NCI-H1105 treated with DMSO at 0.1 percent for 48 hours (cell line): ENCODE measurements around the gene SRXN1.
A peak's percentile ranks its signal among the peaks of the same experiment; 100 is the strongest.

Experiments
- DNase-seq: peaks from one replicate; lab custom pipeline; 2025; lab: John Stamatoyannopoulos, UW

Gene SRXN1

DNA sequence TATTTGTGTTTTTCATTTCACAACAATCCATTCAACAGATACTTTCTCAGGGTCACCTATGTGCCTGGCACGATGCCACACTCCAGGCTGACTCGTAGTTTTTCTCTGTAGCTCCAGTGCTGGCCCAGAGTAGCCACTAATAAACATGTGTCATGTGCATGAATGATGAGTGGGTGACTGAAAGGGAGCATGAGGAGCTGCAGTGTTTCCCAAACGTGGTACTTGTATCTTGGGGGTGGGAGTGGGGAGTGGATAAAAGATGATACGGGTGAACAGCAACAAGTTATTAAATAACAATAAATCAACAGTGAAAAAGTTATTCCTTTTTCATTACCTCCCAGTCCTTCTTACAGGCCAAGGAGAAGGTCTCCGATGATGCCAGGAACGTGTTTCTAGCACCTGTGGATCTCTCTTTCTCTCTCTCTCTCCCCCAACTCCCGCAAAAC, 17.1 kb downstream of the SRXN1 start:
- DNase-seq: peak; percentile 5

DNA sequence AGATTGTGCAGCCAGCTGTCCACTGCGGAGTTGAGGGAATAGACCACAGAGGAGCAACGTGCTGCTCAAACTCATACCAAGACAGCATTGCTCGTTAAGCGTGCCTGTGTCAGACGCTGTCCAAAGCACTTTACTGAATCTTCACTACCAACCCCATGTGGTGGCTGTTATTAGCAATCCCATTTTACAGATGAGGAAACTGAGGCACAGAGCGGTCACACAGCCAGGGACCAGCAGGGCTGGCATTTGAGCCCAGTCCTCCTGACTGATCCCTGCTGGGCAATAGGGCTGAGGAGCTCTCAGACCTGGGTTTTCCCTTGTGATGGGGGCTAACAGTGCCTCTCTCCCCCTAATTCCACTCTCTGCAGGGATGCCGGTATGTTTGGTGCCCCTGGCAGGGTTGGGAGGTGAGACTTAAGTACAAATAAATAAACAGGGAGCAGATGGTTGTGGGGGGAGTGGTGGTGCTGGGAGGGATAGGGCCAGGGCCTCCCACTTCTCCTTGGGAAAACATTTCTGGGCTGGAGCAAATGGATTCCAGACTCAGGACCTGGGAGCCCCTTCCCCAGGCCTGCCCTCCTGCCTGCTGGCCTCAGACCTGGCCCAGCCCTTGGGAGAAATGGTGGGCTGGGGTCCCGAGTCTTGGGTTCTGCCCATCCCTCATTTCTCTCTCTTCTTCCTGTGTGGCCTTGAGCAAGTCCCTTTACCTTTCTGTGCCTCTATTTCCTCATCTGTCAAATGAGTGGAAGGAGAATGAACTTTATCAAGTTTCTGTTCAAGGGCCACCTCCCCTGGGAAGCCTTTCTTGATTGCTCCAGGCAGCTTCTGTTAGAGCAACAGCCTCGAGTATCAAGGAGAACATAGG, 17.7 kb downstream of the SRXN1 start:
- DNase-seq: no peak

DNA sequence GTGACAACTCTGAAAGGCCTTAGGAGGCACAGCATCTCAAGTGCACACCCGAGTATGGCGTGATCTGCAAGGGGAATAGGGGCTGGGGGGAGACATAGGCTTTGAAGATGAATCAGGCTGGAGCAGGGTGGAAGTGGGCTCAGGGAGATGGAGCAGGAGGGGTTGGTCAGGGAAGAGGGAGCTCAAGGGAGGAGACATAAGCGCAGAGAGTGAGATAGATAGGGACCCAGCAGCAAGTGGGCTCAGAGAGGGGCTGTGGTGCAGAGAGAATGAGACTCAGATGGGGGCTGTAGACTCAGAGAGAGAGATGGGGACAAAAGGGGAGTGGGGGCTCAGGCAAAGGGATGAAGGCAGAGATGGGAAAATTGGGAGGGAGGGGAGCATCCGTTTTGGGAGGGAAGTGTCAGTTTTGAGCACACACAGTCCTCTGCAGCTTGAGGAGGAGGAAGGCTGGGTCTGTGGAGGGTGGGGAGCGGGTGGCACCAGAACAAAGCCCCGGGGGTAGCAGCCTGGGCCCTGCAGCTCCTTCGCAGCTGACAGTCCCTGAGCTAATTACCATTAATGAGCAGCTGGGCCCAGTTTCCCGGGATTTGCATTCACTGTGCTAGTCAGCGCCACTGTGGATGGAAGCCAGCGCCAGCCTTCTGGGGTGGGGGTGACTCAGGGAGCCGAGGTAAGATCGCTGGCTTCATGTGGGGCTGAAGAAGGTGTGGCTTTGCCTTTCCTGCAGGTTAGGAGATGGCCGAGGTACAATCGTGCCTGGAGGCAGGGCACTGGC, 18.7 kb downstream of the SRXN1 start:
- DNase-seq: peak; percentile 63

DNA sequence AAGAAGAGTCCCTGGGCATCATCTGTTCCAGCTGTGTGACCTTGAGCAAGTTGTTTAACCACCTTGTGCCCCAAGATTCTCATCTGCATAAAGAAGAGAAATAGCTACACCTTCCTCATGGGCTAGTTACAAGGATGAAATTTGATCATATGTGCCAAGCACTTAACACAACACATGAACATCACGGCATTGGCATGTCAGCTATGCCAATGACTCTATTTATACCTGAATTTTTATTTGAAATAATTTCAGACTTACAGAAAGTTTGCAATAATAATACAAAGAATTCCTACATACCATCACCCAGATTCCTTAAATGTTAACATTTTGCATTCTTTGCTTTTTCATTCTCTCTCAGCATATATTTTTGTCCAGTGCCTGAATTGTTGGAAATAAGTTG, 21.9 kb downstream of the SRXN1 start:
- DNase-seq: no peak

DNA sequence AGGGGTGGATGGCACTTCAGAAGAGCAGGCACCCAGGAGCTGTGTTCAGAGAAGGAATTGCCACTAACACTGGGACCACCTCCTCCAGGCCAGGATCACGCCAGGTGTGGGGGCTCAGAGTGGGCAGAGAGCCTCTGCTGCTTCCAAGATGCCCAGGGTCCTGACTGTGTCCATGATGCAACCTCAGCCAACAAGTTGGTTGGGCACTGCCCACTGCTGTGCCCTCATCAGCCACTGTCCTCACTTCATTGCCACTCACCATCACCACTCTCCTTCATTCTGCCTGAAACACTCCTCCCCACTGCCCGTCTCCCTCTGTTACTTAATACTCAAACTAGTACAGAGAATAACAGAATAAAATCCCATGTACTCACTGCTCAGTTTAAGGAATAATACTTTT, 26.4 kb downstream of the SRXN1 start:
- DNase-seq: no peak

DNA sequence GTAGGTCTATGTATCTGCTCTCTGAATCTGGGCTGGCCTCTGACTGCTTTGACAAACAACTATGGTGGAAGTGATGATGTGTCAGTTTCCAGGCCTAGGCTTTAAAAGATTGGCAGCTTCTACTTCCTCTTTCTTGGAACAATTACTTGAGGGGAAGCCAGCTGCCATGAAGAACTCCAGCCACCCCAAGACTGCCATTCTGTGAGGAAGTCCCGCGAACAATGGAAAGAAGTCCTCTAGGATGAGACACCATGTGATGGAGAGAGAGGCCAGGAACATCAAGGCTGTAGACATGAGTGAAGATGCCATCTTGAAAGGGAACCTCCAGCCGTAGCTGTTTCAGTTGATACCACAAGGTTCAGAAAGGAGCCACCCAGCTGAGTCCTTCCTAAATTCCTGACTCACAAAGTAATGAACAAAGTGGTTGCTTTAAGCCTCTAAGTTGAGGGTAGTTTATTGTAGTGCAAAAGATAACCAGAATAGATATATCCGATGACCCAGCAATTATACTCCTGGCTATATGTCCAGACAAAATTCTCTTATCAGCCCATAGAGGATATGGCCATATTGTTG, 27.6 kb downstream of the SRXN1 start:
- no peak for DNase-seq

DNA sequence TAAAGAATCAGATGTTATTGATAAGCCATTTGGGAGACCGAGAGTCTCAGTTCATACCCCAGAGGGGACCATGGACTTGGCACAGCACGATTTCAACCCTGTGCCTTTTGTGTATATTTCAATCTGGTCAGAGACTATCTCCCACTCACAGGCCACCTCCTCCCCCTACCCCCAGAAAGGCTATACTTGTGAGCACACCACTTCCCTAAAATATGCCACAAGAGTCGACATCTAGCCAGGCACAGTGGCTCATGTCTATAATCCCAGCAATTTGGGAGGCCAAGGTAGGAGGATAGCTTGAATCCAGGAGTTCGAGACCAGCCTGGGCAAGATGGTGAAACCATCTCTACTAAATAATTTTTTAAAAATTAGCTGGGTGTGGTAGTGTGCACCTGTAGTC, 29.3 kb downstream of the SRXN1 start:
- DNase-seq: no peak

DNA sequence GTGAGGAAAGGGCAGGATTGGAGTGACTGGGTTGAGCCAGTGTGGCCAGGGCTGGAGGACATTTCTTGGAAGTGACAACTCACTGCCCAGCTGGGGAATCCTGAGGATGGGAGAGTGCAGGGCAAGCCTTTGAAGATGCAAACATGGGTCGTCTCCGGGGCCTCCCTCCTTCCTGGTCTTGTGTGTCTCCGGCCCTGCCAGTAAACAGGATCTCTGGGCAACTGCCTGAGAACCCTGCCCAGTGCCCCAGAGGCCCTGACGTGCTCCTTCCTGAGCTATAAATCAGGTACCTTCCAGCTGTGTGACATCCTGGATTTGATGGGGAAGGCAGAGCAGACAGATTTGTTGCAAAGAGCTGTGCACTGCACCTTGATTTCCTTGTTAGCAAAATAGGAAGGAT, 30.0 kb downstream of the SRXN1 start:
- DNase-seq: no peak

DNA sequence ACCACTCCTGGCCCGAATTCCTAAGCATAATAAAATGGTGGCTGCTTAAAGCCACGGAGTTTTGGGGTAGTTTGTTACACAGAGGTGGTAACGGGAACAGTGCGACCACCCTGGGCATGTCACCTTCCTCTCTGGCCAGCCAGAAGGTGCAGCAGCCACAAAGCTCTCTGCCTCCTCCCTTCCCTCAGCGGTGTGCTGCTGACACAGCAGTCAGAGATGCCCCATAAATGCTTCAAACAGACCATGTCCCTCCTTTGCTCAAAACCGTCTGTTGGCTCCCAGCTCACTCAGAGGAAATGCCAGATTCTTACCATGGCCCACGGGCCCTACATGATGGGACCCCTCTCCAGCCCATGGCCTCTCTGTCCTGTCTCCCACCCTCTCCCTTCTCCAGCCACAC, 30.8 kb downstream of the SRXN1 start:
- no peak for DNase-seq

DNA sequence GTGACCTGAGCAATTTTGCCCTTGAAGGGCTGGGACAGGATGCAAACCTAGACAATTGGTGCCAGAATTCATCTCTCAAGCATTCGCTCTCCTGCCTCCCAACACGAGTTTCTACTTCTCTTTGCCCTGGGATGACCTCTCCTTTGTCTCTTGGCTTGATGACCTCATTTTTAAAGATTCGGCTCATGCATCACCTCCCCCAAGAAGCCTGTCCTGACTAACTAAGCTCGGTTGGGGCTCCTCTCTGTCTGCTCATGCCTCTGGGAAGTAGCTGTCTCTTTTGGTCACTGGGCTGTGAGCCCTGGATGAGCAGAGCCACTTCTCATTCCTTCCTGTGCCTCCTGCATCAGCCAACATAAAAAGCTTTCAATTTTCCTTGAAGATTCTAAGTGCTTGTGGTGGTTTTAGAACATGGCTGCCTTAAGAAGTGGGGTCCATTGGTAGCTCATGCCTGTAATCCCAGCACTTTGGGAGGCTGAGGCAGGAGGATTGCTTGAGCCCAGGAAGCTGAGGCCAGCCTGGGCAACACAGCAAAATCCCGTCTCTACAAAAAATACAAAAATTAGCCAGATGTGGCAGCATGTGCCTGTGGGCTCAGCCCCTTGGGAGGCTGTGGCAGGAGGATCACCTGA, 31.8 kb downstream of the SRXN1 start:
- no peak for DNase-seq

DNA sequence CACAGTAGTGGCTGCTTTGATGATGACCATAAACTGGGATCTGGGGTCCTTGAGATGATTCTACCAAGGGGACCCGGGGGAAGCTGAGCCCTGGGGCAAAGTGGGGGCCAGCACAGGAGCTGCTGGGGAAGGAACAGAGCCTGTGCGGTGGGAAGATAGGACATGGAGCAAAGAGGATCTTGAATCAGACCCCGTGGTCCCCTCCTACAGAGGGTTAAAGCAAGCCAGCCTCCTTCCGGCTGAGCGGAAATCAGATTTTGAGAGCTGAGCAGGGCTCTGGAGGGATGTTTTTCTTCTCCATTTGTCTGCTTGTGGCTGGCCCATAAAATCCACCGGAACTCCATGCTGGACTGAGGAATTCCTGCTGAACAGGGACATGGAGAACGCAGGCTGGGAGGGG, 32.8 kb downstream of the SRXN1 start:
- no peak for DNase-seq

DNA sequence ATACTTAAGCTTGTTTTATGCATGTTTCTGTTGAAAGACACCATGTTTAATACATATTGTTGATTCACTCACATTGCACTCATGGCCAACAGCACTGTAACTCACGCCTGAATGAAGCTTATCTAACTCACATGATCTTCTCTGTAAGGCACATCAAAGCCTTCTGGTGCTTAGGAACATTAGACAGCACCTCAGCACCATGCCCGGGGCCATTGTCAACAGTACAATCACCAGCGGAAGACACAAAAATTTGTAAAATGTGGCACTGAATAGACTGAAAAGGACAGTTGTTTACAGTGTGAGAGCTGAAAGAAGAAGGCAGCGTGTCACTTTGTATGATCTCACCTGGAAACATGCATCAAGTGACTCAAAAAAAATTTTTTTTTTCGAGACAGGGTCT, 34.0 kb downstream of the SRXN1 start:
- DNase-seq: no peak

DNA sequence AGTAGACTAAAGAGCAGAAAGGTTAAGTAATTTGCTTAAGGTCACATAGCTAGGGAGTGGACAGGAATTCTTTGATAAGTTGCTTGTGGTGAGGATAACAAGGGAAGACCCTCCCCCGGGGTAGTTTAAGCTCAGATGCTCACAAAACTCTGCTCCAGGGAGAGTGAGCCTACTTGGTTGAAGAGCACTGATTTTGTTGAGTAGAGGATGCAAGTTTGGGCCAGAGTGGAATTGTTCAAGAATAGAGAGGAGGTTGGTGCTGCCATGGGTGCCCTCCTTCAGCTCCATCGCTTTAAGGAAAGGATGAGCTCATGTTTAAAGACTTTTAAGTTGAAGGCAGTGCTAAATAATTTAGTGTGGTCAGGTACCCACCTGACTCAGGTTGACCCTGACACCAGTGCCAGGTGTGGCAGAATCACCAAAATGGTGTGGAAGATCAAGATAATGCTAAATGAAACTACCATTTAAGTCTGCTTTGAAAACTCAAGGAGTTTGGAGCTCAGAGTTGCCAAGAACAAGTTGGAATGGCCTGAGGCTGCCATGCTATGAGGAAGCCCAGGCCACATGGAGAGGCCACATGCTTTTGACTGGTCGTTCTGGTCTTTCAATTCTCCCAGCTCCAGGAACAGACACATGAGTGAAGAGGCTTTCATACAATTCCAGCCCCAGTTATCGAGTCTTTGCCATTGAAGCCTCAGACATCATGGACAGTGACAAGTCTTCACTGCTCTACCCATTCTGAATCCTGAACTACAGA, 34.9 kb downstream of the SRXN1 start:
- DNase-seq: no peak

DNA sequence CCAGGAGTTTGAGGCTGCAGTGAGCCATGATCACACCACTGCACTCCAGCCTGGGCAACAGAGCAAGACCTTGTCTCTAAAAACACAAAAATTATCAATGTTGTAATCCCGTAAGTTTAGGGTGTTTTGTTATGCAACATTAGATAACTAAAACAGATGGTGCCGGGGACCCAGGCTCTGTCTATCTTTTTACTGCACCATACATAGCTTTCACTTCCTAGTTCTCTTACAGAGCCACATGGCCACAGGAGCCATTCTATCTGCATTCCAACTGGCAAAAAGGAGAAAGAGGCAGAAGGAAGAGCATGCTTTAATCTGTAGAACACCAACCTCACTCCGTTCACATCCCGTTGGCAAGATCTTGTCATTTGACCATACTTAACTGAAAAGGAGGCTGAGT, 37.5 kb downstream of the SRXN1 start:
- no peak for DNase-seq

DNA sequence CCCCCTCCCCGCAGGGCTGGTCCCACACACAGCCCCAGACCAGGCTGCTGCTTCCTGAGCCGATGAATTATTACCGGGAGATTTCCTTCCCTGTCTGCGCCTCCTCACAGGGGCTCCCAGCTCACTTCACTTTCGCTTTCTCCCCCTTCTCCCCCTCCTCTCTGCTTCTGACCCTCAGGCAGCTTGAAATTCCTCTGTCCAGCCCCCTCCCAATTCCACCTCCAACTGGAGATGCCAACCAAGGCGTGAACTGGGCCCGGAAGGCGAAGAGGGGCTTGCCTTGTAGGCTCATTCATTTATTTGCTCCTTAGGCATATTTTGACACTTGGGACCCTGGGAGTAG, 41.2 kb downstream of the SRXN1 start:
- no peak for DNase-seq

DNA sequence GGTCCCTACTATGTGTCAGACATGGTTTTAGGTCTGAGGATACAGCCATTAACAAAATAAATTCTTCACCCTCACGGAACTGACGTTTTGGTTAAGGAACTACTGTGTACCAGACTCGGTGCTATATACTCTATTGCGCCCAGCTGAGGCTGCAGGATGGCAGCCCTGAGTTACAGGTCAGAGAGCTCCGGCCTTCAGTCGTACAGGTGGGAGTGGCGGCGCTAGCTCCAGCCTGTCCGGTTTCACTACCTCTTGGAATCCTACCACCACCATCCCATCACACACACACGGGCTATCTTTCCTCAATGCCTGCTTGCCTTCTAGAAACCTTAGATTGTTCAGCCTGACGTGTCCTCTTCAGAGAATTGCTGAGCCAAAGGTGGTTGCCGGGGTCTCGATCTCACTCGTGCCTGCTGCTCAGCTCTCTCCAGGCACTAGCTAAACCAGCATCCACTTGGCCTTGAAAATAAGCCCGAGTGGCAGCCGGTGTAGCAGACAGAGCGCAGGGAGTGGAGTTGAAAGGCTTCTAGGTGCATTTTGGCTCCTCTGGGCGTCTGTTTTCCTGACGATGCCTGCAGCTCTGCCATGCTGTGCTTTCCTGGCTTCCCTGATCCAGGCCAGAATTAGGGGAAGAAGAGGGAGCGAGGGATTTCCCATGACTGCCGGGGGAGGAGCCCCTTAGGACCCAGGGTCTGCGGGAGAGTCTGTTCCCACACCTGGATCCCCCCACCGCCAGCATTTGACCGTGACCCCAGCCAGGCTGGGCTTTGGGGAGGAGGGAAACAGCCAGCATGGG, 41.8 kb downstream of the SRXN1 start:
- DNase-seq: no peak

DNA sequence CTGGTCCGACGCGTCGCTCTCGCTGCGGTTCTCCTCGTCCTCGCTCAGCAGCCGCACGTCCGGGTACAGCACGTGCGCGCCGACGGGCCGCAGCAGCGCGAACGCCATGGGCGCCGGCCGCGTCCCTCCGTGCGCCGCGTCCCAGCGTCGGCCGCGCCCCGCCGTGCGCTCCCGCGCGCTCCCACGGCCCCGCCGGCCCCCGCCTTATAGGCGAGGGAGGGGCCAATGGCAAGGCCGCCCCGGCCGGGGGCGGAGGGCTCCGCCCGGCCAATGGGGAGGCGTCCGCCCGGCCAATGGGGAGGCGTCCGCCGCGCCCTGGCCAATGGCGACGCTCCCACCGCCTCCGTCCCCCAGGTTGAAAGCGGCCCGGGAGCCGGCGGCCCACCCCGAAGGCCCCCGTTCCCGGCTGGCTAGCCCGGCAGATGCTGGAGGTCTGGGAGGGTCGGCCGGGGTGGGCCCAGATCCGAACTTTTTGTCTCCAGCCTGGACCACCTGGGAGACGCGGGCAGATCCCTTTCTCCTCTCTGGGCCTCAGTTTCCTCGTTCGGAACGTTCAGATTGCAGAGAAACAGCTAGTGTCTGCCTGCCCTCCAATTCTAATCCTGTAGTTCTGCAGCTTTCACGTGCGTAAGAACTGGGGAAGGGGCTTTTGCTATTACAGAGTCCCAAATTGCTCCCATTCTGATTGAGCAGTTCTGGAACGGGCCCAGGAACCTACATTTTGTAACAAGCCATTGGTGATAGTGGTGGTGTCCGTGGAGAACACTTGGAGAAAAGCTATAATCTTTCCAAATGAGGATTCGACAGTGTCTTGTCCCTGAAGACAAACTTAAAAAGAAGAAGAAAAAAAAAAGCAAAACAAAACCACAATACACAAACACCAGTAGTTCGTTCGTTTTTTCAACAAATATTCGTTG, 42.6 kb downstream of the SRXN1 start, which contains the start of gene TCF15:
Gene TCF15, minus strand, starts transcription at position 180 of the 917 bp plus-strand sequence. Its CDS starts 72 bp downstream, at position 108.
- DNase-seq: no peak

DNA sequence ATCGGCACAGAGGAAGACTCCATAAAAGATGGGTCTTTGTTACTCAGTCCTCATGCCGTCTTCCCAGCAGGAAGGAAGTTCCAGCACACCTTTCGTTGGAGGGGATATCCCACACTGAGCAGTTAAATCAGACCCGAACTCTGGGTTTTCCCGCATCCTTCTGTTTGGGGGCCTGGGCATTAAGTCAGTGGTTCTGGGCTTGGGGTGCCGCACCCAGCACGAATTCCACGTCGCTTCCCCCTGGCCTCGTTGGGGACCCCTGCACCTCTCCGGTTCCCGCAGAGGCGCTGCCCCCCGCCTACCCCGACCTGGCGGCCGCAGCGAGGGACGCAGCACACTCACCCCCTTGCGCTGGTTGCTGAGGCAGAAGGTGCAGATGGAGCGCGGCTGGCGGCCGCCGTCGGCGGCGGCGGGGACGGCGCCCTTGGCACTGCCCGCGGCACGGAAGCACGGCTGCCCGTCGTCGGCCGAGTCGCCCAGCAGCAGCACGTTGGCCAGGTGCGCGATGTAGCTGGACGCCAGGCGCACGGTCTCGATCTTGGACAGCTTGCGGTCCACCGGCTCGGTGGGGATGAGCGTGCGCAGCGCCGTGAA, 43.5 kb downstream of the SRXN1 start:
- DNase-seq: no peak

DNA sequence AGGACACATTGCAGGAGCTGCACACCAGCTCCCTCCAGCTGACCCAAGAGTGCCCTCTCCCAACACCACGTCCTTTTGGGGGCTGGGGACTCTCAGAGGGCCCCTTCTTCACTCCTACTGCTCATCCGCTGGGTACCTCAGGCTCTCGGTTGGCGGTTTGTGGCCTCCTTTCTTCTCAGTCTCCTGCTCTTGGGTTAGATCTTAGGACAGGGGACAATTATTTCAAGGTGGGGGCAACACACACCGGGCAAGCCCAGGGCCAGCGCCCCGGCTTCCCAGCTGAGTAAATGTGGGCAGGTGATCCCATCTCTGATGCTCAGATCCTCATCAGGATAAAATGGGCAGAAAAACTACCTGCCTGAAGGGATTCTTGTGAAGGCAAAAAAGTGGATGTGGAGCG, 44.0 kb downstream of the SRXN1 start:
- no peak for DNase-seq
